Measurements from ENCODE around the gene PIKFYVE.

DNA sequence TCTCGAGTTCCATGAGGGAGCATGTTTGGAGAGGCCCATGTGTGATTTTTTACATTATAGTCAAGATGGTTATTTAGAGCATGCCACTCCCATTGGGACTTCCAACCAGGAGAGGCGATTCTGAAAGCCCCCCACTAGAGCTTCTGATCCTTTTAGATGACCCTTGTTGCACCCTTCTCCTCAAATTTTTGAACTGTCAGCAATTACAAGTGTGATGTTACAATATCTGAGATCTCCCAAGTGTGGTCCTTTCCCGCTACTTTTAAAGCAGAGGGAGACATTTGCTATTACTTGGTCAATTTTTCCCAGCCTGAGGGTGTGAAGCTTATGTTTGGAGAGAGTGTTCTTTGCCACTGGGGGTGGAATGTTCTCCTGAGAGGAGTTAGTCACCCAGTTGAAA, 123.9 kb downstream of the PIKFYVE start:
- no peak for TF ChIP-seq ZNF384 (IDR thresholded peaks at IDR 0.05)
- TF ChIP-seq FOXA1 (IDR thresholded peaks at IDR 0.05): no peak

Data from HEK293T (cell line).